RPMI7951 (cell line): Measurements from ENCODE around the gene COX8A. TPM values are rescaled to one million over a fixed set of nuclear protein-coding genes. Genes with fewer than 3 reads are reported as not detected.

Experiments
- DNase-seq: peaks from one replicate; pipeline ENCODE4 v3.0.0-alpha.2; 2012; ENCODE audit warnings: low read depth
- total RNA-seq: library from RNA; depleted of rRNA; stranded (reverse); fragments of >200 nt; shearing (Covaris generic); gene quantifications from 2 replicates; pipeline ENCODE4 v1.2.3, GENCODE V29; 2014

Gene COX8A
- total RNA-seq, 1 experiment from 2014 or later, result 1,061 TPM

GRCh38 chr11:64001484-64002420 is 27.3 kb downstream of the COX8A start:
- DNase-seq, result peak; percentile 29

GRCh38 chr11:64003807-64004589 is 29.6 kb downstream of the COX8A start:
- DNase-seq, result peak; percentile 32

GRCh38 chr11:64004590-64004984 is 30.2 kb downstream of the COX8A start:
- DNase-seq, result no peak

GRCh38 chr11:64005691-64006090 is 31.3 kb downstream of the COX8A start:
- no peak for DNase-seq

- DNase-seq, result no peak
Observed at GRCh38 chr11:64006398-64006797, 32.0 kb downstream of the COX8A start.

- DNase-seq, result peak; percentile 65
Observed at GRCh38 chr11:64007160-64007628, 32.8 kb downstream of the COX8A start.

GRCh38 chr11:64007629-64008282 is 33.3 kb downstream of the COX8A start:
- DNase-seq, result peak; percentile 77

- DNase-seq, result no peak
Observed at GRCh38 chr11:64008283-64008913, 34.0 kb downstream of the COX8A start.

GRCh38 chr11:64008914-64009633 is 34.7 kb downstream of the COX8A start:
- no peak for DNase-seq

- DNase-seq, result no peak
Observed at GRCh38 chr11:64009710-64010109, 35.3 kb downstream of the COX8A start.

- DNase-seq, result no peak
Observed at GRCh38 chr11:64010783-64011182, 36.4 kb downstream of the COX8A start.

- DNase-seq, result no peak
Observed at GRCh38 chr11:64011371-64011770, 37.0 kb downstream of the COX8A start.

GRCh38 chr11:64013141-64013896 is 38.9 kb downstream of the COX8A start:
- no peak for DNase-seq

GRCh38 chr11:64014356-64014755 is 39.9 kb downstream of the COX8A start:
- no peak for DNase-seq

- no peak for DNase-seq
Observed at GRCh38 chr11:64015510-64015909, 41.1 kb downstream of the COX8A start.

GRCh38 chr11:64015935-64016845 is 41.8 kb downstream of the COX8A start:
- DNase-seq, result no peak

GRCh38 chr11:64017945-64018224 is 43.5 kb downstream of the COX8A start:
- DNase-seq, result no peak

- no peak for DNase-seq
Observed at GRCh38 chr11:64018310-64018709, 43.9 kb downstream of the COX8A start.
